GM19239 (cell line): ENCODE results near the gene RNF38.
"Not testable (repeated sequence)": the region's sequence is repeated elsewhere in the genome, so short reads cannot be mapped to it uniquely, and the experiment has no call there.

ENCODE experiments used
- DNase-seq: peaks from one replicate; pipeline ENCODE4 v3.0.0; 2011; ENCODE audit warnings: low spot score; ENCODE audit not compliant: insufficient read length
- FAIRE-seq: peaks from 2 replicates; lab custom pipeline; 2011; peaks lifted over from hg19 to GRCh38; lab: Jason Lieb, UNC

Gene RNF38

DNA sequence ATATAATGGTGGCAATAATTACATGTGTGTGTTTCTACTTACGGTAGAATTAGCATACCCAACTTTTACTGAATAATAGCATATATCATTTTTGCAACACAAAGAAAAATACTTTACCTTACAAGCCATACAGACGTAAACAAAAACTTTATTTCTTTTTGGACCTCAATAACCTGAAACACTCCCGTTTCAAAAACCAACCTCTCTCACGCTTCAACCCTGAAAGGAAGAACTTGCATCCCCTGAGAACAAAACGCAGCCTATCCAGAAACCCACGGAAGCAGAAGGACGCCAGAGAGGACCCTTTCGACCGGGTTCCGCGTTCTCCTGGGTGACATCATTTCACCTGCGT lies at the start of gene RNF38:
Gene RNF38 (minus strand): TSS at position 290 of the 352 bp plus-strand sequence. CDS start 161 bp downstream, at position 129.
- no peak for FAIRE-seq

DNA sequence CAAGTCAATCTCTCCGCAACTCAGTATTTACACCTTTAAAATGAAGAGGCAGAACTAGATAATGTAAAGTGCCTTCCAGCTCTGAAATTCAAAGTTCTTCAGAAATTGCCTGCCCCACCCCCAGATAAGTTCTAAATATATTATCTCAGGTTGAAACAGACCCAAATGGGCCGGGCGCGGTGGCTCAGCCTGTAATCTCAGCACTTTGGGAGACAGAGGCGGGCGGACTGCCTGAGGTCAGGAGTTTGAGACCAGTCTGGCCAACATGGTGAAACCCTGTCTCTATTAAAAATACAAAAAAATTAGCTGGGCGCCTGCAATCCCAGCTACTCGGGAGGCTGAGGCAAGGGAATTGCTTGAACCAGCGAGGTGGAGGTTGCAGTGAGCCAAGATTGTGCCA lies 48.5 kb upstream of the RNF38 start:
- not testable (repeated sequence) for FAIRE-seq, DNase-seq

More for the DNA sequence above, at the start of gene RNF38:
- DNase-seq, result no peak

DNA sequence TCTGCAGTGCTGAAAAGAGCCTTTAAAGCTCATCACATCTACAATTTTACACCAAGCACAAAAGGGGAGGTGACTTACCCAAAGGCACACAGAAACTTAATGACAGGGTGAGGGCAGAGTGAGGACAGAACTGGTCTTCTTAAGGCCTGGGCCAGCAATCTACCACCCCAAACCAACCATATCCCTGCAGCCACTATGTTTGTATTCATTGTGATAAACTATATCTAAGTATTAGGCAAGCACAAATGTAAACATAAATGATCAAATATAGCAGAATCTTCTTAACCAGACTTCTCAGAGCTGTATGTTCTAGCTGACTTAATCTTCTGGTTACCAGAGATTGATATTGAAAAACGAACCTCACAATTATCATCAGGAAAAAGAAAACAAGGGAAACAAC lies 47.9 kb upstream of the RNF38 start:
- no peak for DNase-seq
- no peak for FAIRE-seq

DNA sequence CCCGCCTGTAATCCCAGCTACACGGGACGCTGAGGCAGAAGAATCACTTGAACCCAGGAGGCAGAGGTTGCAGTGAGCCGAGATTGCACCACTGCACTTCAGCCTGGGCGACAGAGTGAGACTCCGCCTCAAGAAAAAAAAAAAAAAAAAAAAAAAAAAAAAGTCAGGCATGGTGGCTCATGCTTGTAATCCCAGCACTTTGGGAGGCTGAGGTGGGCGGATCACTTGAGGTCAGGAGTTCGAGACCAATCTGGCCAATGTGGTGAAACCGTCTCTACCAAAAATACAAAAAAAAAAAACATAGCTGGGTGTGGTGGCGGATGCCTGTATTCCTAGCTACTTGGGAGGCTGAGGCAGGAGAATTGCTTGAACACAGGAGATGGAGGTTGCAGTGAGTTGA lies 46.6 kb upstream of the RNF38 start:
- not testable (repeated sequence) for FAIRE-seq, DNase-seq

DNA sequence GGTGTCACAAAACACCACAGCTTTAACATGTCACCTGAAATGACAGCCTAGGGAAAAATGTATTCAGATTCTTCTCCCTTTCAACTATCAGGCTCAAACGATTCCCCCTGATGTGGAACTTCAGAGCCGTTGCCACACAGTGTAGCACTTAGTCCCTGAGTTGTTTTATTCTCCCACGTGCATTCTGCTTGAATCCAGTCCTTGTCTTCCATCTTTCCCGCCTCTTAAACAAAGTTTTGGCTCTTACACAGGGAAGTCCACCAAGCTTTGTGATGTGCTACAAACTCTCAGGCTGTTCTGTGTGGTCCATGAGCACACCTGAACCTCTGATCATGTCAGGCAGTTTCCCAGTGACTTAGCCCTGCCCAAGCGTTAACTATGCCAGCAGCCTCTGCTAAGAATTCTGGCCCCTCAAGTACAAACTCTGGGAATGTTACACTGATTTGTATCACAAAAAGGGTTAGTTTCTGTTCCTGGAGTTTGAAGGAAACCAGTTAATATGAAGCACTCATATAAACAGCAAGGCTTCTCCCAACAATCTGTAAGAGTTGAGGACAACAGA lies 45.8 kb upstream of the RNF38 start:
- FAIRE-seq (no peak), DNase-seq (no peak)

DNA sequence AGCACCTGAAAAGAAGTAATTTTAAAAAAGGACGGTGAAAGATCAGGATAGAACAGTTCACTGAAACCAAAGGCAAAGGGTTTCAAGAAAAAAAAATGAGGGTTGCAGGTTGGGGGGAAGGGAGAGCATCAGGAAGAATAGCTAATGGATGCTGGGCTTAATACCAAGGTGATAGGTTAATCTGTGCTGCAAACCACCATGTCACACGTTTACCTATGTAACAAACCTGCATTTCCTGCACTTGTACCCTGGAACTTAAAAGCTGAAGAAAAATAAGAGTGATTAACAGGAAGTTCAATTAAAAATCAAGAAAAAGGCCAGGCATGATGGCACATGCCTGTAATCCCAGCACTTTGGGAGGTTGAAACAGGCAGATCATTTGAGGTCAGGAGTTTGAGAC lies 44.1 kb upstream of the RNF38 start:
- FAIRE-seq (no peak), DNase-seq (no peak)

DNA sequence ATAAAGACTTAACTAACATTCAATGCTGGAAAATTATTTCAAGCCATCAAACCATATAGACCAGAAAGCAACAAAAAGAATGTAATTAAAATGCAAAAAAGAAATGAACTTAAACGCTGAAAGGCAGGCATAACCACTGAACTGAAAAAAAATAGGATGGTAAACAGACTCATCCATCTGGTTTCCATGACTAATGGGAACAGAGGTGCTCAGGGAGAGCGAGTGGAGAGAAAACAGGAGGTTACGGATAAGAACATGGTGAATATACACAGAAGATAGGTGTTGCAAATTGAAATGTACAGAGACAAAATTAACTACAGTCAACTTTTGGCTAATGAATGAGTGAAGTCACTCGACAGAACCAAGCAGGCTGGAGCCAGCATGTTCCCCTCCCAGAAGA lies 43.5 kb upstream of the RNF38 start:
- DNase-seq, result no peak
- FAIRE-seq, result no peak

DNA sequence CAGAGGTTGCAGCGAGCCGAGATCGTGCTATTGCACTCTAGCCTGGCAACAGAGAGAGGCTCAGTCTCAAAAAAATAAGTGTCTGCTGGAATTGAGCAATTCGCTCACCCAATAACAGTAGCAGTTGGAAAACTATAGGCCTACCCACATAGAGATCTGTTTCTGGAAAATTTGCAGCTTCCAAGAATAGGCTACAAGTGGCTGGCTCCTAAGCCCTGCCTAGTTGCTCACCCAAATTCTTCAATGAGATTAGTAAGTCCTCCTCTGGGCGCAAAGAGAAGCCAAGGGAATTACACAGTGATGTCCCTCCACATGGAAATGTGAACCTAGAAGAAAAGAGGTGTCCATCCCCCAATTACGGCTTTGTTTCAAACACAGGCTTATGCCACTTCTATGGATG lies 42.6 kb upstream of the RNF38 start:
- DNase-seq, result no peak
- FAIRE-seq, result no peak

DNA sequence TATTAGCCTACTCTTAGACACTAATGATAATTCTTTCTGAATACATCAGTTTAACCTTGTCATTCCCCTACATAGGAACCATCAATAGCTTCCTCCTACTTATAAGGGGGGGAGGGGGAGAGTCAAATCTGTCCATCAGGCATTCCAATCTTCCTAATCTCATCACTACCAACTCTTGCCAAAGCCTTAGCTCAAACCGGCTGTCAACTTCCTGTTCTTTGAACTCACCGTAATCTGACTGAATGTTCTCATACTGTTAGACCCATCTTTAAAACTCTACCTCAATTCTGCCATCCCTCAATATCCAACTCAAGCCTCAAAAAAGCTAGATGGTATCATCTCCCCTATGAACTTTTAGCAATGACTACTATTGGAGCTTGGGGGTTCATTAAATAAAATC lies 41.9 kb upstream of the RNF38 start:
- no peak for FAIRE-seq

DNA sequence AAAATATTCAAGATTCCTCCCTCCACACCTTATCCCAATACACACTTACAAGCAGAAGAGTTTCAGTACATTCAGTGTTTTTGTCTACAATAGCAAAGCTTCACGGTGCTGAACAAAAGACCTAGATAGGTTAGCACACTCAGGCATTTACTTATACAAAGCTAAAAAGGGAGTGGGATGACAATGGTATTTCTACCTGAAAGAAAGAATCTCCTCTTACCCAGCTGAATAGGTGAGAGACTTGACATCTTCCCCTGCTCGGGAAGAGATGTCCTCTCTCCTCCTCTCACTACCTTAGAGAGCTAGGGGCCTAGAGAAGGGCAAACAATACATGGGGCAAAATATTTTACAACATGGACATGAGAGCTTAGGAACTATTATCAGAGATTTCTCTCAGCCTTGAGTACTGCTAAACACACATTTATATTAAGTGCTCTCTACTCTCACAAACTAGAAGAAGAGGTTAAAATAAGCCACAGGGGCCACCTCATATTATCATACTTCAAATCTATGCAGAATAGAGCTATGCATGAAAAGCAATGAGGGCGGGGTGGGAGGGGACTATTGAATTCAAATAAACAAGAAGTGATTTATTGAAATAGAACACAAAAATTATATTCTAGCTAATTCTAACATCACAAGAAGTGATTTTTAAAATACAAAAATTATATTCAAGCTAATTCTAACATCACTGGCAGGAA lies 38.6 kb upstream of the RNF38 start:
- FAIRE-seq, result no peak
- DNase-seq, result no peak

More for the DNA sequence above, 41.9 kb upstream of the RNF38 start:
- DNase-seq, result no peak

DNA sequence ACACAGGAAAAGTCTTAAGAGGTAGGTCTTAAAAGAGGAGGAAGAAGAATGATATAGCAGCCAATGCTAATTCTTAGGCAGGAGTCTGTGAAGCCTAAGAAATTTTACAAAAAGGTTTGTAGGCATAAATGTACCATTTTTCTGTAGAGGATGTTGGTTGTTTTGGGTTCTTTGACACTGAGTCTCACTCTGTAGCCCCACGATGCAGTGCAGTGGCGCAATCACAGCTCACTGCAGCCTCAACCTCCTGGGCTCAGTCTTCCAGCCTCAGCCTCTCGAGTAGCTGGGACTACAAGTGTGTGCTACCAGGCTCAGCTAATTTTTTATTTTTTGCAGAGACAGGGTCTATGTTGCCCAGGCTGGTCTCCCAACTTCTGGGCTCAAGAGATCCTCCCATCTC lies 37.7 kb upstream of the RNF38 start:
- DNase-seq, result no peak
- FAIRE-seq, result no peak

DNA sequence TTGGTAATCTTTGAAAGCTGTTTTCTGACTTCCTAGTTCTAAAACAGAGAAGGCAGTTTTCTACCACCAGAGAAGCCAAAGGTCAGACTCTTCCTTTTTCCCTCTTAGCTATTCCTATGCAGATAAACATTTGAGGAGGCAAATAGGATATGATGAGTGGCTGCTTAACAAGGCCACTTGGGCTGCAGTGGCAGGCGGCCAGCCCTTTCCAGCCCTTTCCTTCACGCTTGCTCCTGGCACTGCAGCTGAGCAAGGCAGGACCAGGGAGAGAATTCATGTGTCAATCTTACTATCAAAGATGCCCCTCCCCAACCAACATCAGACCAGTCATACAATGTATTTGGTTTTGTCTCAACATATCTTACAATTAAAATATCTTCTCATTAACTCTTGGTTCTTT lies 36.8 kb upstream of the RNF38 start:
- DNase-seq (no peak), FAIRE-seq (no peak)

DNA sequence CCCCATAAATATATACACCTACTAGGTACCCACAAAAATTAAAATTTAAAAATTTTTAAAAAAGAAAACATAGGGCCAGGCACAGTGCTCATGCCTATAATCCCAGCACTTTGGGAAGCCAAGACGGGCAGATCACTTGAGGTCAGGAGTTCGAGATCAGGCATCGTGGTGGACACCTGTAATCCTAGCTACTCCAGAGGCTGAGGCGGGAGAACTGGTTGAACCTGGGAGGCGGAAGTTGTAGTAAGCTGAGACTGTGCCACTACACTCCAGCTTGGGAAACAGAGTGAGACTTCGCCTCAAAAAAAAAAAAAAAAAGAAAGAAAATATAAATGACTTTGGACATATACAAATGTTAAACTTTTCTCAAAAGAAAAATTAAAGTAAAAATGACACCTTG lies 33.3 kb upstream of the RNF38 start:
- DNase-seq, result no peak
- FAIRE-seq, result no peak

DNA sequence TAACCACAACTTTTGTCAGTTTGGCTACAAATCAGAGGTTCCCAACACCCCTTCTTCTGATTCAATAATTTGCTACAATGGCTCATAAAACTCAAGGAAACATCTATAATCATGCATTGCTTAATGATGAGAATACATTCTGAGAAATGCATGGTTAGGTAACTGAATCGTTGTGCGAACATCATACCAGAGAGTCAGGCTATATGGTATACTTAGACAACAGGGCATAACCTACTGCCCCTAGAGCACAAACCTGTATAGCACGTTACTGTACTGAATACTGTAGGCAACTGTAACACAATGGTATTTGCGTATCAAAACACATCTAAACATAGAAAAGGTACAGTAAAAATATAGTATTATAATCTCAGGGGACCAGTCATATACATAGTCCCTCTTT lies 31.0 kb upstream of the RNF38 start:
- DNase-seq, result no peak
- no peak for FAIRE-seq

DNA sequence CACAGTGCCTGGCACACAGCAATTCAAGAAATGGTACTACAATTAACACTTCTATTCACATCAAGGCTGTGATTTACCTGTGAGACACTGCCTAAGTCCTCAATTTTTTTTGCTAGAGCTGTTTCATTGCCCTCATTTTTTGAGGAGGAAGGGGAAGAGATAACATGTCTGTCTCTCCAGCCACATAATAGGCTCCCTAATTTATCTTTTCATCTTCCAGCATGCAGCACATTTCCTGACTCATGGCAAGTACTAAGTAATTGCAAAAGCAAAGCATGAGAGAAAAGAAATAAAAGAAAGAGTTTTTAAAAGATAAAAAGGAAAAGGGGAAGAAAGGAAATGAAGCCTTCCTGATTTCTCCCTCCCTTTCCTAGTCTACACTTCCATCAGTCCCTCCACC lies 26.9 kb upstream of the RNF38 start:
- DNase-seq (no peak), FAIRE-seq (no peak)

DNA sequence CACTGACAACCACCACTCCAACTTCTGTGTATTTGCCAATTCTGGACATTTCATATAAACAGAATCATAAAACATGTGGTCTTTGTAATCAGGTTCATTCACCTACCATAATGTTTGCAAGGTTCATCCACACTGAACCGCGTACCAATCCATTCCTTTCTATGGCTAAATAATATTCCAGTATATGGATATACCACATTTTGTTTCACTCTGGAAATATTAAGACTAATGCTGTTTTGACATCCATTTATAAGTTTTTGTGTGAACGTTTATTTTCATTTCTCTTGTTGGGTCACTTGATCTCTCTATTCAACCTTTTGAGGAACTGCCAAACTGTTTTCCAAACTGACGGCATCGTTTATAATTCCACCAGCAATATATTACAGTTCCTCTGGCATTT lies 26.3 kb upstream of the RNF38 start:
- FAIRE-seq, result no peak
- DNase-seq, result no peak

DNA sequence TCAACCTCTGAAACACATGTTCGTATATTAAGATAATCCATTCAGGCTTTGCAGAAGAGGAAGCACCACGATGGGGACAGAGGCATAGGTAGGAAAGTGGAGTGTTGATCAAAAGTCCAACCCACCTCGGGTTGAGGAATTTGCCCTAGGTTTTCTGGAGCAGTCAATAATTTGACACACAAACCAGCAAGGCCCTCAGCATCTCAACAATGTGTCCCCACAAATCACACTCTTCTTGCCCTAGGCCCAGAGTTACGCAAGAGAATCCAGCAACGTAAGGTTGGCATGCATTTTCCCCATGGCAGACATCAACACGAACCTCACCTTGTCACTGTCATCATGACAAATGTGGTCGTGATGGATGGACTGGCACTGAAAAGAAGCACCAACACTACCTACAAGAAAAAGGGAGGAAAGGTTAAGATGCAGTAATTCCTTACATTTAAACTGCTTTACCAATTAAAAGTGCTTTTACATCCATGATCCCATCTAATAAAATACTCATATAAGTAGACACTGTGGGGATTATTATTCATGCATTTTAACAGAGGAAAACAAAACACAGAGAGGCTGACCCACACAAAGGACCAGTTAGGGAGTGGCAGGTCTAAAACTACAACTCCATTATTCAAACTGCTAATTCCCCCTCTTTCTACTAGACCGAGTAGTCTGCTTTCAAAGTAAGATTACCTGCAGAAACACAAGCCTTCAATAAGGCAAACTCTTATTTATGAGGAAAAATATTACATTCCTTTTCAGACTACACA lies 24.4 kb upstream of the RNF38 start:
- DNase-seq (no peak), FAIRE-seq (no peak)

DNA sequence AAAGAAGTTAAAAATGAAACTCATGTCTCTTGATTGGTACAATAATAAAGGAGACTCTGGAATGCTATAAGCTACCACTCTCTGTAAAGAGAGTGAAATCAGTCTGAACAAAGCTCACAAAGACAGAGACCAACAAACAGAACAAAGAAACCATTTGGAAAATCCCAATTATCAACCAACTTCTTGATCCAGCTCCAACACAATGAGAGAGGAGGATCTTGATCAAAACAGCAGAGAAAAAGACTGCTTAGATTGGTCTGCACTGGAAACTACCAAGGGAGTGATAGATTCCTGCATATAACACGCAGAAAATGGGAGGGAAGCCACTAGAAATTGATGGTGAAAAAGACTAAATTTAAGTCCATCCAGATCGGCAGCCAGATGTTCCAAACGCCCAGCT lies 23.1 kb upstream of the RNF38 start:
- DNase-seq (no peak), FAIRE-seq (no peak)

DNA sequence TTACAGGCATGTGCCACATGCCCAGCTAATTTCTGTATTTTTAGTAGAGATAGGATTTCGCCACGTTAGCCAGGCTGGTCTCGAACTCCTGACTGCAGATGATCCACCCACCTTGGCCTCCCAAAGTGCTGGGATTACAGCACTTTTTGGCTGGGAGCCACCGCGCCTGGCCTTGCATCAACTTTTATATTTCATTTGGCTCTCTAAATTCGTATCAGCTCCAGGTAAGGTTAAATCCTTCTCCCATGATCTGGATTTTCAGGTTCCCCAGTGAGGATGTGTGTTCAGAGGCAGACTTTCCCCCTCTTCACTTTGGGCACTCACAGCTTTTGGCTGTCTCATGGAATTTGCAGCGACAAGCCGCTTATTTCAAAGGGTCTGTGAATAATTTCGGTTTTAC lies 16.8 kb upstream of the RNF38 start:
- FAIRE-seq, result no peak
- DNase-seq, result no peak

DNA sequence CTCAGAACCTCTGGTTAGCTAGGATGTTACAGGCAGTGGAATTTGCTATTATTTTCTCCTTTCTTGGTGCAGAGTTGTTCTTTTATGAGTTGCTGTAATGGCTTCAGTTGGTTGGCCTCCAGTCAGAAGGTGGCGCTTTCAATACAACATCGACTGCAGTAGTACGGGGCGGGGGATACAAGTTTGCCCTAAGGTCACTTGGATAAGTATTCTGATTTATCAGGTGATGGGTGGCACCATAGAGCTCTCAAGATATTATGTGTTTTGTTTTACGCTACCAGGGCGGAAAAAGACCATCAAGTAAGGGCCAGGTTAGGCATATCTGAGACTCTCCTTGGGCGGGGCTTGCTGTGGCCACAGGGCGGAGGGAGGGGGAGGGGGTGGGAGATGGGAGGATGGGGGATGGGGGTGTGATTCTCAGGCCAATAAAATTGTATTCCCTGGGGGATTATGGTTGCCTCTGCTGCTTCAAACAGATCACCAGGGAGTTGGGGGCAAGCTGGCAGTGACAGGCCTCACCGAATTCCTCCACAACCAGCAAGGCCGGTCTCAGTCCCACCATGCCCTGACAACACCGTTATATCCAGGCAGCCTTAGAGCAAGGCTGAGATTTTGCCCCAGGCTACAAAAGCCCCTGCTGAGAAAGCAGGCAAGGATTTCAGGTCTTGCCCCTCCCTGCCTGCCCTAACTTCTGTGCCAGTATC lies 15.9 kb upstream of the RNF38 start:
- no peak for FAIRE-seq
- no peak for DNase-seq

DNA sequence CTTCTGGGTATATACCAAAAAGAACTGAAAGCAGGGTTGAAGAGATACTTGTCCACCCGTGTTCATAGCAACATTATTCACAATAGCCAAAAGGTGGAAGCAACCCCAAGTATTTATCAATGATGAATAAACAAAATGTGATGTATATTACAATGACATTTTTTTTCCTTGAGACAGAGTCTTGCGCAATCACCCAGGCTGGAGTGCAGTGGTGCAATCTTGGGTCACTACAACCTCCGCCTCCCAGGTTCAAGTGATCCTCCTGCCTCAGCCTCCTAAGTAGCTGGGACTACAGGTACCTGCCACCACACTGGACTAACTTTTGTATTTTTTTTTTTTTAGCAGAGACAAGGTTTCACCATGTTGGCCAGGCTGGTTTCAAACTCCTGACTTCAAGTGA lies 11.3 kb upstream of the RNF38 start:
- not testable (repeated sequence) for FAIRE-seq

More for the DNA sequence above, 11.3 kb upstream of the RNF38 start:
- not testable (repeated sequence) for DNase-seq
